RWPE1 (cell line): Measurements from ENCODE around the gene MAP2K1.
A peak's percentile ranks its signal among the peaks of the same experiment; 100 is the strongest.
"Not testable (repeated sequence)": the region's sequence is repeated elsewhere in the genome, so short reads cannot be mapped to it uniquely, and the experiment has no call there.

Experiments
- CTCF ChIA-PET: fragments of 350-600 bp; sonication (Branson Sonifier 250); formaldehyde crosslinking; extraction: SDS; loops from one replicate; lab custom pipeline; 2021; lab: Yijun Ruan, JAX
- POLR2A ChIA-PET: fragments of 400-600 bp; formaldehyde crosslinking; extraction: SDS; loops from one replicate; lab custom pipeline; 2020; ENCODE audit warnings: antibody characterized with exemption; ENCODE audit not compliant: low non-redundant PET; lab: Yijun Ruan, JAX
- DNase-seq: peaks from one replicate; pipeline ENCODE4 v3.0.0; 2012; ENCODE audit warnings: low spot score
- H3K27ac ChIP-seq: fragments of 450-650 bp; 2 replicates; pipeline ENCODE4 v1.5.1; 2017
- TF ChIP-seq, protein P1 (sequence below): fragments of 450-650 bp; conservative IDR thresholded peaks from 2 replicates; pipeline ENCODE4 v1.5.1; 2017; ENCODE audit warnings: low read depth, mild to moderate bottlenecking

The MAP2K1 gene

DNA sequence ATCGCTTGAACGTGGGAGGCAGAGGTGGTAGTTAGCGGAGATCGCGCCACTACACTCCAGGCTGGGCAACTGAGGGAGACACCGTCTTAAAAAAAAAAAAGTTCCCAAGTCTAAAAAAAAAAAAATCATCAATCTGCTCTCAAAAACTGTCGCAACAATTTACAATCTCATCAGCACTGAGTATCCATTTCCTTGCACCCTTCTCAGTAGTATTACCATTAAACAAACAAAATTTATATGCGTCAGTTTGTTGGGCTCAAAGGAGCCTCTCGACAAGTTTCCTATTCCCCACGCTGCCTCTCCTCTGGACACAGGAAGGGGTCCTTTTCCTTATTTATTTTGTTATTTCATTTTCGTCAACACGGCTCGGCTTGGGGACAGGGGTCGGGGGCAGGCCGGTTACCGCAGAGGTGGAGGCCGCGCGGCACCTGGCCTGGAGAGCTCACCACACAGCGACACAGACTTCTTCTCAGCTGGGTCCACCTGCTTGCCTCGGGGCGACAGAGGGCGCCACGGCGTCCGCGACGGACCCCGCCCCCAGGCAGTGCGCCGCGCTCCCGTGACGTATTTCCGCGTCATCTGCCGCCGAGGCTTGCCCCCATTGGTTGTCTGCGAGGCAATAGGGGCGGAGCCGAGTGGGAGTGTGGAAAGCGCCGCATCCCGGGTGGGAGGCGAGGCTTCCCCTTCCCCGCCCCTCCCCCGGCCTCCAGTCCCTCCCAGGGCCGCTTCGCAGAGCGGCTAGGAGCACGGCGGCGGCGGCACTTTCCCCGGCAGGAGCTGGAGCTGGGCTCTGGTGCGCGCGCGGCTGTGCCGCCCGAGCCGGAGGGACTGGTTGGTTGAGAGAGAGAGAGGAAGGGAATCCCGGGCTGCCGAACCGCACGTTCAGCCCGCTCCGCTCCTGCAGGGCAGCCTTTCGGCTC, at the start of gene MAP2K1:
MAP2K1 (plus strand) TSS at position 709 of the 920 bp plus-strand sequence. CDS start 436 bp downstream, outside the sequence.
- POLR2A ChIA-PET = interaction anchor here (1.0 kb wide), 1 partner anchor 30 kb away, joined by 3 read pairs; the partner anchor contains the start of gene TIPIN
- CTCF ChIA-PET = interaction anchor here (0.6 to 4.0 kb wide), 6 partner anchors 31 to 111 kb away, joined by 3 to 31 read pairs (median 3); partner anchors contain the start of gene SNAPC5
- TF ChIP-seq, protein P1, sequence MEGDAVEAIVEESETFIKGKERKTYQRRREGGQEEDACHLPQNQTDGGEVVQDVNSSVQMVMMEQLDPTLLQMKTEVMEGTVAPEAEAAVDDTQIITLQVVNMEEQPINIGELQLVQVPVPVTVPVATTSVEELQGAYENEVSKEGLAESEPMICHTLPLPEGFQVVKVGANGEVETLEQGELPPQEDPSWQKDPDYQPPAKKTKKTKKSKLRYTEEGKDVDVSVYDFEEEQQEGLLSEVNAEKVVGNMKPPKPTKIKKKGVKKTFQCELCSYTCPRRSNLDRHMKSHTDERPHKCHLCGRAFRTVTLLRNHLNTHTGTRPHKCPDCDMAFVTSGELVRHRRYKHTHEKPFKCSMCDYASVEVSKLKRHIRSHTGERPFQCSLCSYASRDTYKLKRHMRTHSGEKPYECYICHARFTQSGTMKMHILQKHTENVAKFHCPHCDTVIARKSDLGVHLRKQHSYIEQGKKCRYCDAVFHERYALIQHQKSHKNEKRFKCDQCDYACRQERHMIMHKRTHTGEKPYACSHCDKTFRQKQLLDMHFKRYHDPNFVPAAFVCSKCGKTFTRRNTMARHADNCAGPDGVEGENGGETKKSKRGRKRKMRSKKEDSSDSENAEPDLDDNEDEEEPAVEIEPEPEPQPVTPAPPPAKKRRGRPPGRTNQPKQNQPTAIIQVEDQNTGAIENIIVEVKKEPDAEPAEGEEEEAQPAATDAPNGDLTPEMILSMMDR = peak; percentile 88
- DNase-seq = peak; percentile 99
- peak within 1 kb of the TSS; percentile 85 for H3K27ac ChIP-seq

DNA sequence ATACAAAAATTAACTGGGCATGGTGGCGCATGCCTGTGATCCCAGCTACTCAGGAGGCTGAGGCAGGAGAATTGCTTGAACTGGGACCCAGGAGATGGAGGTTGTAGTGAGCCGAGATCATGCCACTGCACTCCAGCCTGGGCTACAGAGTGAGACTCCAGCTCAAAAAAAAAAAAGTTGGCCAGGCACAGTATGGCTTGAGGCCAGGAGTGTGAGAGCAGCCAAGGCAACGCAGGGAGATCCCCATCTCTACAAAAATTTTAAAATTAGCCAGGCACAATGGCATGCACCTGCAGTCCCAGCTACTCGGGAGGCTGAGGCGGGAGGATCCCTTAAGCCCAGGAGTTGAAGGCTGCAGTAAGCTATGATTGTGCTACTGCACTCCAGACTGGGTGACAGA, 38.2 kb upstream of the MAP2K1 start:
- DNase-seq, POLR2A ChIA-PET, H3K27ac ChIP-seq: not testable (repeated sequence)
- CTCF ChIA-PET = interaction anchor here (0.7 kb wide), 1 partner anchor 99 kb away, joined by 9 read pairs; no protein-coding TSS in a partner anchor

DNA sequence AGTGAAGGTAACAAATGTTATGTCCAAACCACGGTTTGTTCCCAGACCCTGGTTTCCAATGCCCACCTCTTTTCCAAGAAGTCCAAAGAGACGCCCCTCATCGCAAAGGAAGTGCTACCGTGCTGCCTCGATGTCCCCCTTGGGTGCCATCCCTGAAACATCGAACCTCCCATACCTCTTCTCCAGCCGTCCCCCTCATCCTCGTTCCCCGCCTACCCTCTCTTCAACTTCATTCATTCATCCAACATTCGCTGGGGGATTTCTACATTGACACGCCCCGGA, 30.7 kb upstream of the MAP2K1 start:
- TF ChIP-seq, protein P1 = no peak
- DNase-seq = no peak

DNA sequence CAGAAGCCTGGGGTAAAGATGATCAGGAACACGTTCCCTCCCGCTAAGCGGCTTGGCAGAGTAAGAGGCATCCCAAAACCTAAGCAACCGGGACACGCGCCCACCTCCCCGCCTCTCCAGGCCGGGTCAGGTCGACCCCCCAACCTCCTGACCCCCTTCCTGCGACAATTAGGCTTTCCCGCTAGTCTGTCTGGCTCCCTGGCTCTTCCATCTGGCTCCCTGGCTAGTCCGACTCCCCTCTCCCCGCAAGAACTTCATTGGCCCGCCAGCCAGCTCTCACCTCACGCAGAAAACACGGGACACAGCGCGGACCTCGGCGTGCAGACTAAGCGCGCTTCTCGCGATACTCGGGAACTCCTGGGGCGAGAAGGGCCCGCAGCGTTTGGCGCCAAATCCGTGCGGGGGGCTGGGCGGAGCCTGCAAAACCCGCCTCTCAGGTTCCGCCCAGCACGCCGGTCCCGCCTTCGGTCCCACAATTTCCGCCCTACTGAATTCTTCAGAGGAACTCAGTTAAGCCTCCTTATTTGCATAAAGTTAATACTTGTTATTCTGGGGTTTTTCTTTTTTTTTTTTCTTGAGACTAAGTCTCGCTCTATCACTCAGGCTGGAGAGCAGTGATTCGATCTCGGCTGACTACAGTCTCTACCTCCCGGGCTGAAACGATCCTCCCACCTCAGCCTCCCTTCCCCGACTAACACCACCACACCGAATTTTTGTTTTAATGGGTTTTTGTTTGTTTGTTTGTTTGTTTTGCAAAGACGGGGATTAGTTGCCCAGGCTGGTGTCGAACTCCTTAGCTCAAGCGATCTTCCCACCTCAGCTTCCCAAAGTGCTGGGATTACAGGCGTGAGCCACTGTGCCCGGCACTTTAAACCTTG, 30.1 kb upstream of the MAP2K1 start, which contains the start of gene TIPIN:
TIPIN (minus strand) TSS at position 327 of the 878 bp plus-strand sequence. CDS start 3,738 bp downstream, outside the sequence.
- CTCF ChIA-PET = no interaction called here
- POLR2A ChIA-PET = interaction anchor here (0.6 to 0.8 kb wide), 3 partner anchors 30 to 84 kb away, joined by 3 to 6 read pairs (median 3); partner anchors contain the start of gene MAP2K1
- peak within 1 kb of the TSS; percentile 78 for H3K27ac ChIP-seq
- peak; percentile 97 for DNase-seq
- TF ChIP-seq, protein P1 = no peak

More for the DNA sequence above, 30.7 kb upstream of the MAP2K1 start:
- POLR2A ChIA-PET = interaction anchor here (0.6 to 0.8 kb wide), 2 partner anchors 31 to 84 kb away, joined by 3 read pairs; partner anchors contain the start of gene MAP2K1
- H3K27ac ChIP-seq = peak overlapping the region; percentile 78
- CTCF ChIA-PET = no interaction called here

- POLR2A ChIA-PET = no interaction called here
These were observed 27.0 kb upstream of the MAP2K1 start for GRCh38 chr15:66359740-66360139.

DNA sequence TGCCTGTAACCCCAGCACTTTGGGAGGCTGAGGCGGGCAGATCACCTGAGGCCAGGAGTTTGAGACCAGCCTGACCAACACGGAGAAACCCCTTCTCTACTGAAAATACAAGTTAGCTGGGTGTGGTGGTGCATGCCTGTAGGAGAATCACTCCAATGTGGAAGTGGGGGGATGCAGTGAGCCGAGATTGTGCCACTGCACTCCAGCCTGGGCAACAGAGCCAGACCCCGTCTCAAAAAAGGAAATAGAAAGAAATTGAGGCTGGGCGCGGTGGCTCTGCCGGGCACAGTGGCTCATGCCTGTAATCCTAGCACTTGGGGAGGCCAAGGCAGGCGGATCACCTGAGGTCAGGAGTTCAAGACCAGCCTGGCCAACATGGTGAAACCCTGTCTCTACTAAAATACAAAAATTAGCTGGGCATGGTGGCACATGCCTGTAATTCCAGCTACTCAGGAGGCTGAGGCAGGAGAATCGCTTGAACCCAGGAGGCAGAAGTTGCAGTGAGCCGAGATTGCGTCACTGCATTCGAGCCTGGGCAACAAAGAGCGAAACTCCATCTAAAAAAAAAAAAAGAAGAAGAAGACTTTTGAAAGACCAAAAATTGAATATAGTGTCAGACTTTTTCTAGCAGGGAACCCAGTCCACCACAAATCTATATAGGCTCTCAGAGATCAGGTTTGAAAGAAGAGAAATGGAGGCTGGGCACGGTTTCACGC, 24.8 kb upstream of the MAP2K1 start:
- DNase-seq, POLR2A ChIA-PET, CTCF ChIA-PET: not testable (repeated sequence)
- H3K27ac ChIP-seq = 0 out of 2 replicates have a peak overlapping the region, but pooled peaks have one; percentile 16

More at GRCh38 chr15:66359740-66360139, 27.0 kb upstream of the MAP2K1 start:
- peak; percentile 59 for DNase-seq
- TF ChIP-seq, protein P1 = no peak
- CTCF ChIA-PET = no interaction called here
- no peak overlapping the region for H3K27ac ChIP-seq
